GM20000 (cell line): Measurements from ENCODE around the gene STK32C.

ENCODE experiments used
- DNase-seq: peaks from one replicate; pipeline ENCODE4 v3.0.0; 2012; ENCODE audit warnings: low spot score
- TF ChIP-seq, protein P1 (sequence below): IDR thresholded peaks from 2 replicates; pipeline ENCODE4 v1.5.1; 2012; ENCODE audit warnings: mild to moderate bottlenecking, control low read depth; ENCODE audit errors: extremely low read depth, missing control alignments

STK32C gene

DNA sequence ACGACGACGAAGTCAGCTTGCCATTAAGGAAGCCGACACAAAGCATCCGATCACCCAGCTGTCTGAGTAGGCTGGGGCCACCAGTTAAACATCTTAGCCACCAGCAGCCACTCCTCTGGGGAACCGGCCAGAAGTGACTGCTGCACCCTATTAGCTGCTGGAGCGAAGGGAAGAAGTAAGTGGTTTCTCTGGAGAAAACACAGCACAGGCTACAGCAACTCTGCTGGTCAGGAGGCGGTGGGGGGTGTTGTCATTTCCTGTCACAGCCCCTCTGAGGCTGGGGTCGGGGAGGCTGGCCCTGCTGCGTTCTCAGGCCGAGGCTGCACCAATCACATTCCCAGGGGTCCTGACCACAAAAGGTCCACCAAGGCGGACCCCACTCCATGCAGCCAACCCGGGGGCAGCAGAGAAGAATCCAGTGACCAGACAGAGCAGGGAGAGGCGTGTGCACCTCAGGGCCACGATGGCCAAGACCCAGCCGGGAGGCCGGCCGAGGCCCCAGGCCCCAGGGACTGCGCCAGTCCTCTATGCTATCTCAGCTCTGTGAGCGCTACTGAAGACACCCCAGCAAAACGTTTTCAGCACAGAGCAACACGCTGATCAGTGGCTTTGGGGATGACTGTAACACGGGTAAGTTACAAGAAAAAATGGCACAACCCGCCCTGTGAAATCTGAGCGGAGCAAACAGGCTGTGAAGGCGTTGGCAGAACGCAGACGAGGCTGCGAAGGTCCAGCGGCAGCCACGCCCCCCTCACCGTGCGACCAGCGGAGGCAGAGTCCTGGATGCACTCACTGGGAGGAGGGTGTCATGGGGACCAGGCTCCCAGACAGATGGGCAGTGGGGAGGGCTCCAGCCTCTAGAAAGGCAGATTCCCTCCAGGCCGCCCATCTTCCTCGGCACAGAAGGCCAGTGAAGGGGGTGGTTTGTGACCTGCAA is 24.8 kb downstream of the STK32C start:
- TF ChIP-seq, protein P1, sequence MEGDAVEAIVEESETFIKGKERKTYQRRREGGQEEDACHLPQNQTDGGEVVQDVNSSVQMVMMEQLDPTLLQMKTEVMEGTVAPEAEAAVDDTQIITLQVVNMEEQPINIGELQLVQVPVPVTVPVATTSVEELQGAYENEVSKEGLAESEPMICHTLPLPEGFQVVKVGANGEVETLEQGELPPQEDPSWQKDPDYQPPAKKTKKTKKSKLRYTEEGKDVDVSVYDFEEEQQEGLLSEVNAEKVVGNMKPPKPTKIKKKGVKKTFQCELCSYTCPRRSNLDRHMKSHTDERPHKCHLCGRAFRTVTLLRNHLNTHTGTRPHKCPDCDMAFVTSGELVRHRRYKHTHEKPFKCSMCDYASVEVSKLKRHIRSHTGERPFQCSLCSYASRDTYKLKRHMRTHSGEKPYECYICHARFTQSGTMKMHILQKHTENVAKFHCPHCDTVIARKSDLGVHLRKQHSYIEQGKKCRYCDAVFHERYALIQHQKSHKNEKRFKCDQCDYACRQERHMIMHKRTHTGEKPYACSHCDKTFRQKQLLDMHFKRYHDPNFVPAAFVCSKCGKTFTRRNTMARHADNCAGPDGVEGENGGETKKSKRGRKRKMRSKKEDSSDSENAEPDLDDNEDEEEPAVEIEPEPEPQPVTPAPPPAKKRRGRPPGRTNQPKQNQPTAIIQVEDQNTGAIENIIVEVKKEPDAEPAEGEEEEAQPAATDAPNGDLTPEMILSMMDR: no peak
- no peak for DNase-seq

DNA sequence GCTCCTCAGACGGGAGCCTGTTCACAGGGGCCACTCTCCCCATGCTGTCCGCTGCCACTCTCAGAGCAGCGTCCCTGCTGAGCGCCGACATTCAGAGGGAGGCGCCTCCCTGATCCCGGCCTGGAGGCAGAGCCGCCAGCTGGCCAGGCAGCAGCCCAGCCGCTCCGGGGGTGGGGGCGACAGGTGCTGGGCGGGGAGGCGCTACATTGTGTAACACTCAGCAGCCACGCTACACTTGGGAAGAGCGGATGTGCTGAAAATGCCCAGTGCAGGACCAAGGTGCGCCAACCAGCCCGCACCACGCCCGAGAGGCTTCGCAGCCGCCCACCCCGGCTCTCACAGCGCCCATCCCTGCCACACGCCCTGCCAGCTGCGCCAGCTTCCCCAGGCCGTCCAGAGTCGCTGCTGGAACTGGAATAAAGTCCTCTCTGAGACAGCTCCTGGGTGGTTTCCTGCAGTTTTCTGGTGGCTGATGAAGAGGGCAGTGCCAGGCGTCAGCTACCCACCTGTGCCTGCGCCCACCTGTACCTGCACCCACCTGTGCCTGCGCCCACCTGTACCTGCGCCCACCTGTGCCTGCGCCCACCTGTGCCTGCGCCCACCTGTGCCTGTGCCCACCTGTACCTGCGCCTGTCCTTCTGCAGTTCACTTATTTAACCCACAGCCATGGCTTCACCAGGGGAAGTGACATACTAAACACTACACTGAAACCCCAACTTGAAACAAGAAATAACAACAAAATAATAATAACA is 25.7 kb downstream of the STK32C start:
- DNase-seq: no peak
- TF ChIP-seq, protein P1: no peak

DNA sequence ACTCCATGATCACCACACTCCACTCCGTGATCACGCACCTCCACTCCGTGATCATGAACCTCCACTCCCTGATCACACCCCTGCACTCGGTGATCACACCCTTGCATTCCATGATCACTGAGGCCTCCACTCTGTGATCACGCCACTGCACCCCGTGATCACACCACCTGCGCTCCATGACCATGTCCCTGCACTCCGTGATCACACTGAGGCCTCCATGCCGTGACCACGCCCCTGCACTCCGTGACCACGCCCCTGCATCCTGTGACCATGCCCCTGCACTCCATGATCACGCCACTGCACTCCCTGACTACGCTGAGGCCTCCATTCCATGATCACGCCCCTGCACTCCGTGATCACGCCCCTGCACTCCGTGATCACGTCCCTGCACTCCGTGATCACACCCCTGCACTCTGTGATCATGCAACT is 27.1 kb downstream of the STK32C start:
- TF ChIP-seq, protein P1: no peak
- no peak for DNase-seq

DNA sequence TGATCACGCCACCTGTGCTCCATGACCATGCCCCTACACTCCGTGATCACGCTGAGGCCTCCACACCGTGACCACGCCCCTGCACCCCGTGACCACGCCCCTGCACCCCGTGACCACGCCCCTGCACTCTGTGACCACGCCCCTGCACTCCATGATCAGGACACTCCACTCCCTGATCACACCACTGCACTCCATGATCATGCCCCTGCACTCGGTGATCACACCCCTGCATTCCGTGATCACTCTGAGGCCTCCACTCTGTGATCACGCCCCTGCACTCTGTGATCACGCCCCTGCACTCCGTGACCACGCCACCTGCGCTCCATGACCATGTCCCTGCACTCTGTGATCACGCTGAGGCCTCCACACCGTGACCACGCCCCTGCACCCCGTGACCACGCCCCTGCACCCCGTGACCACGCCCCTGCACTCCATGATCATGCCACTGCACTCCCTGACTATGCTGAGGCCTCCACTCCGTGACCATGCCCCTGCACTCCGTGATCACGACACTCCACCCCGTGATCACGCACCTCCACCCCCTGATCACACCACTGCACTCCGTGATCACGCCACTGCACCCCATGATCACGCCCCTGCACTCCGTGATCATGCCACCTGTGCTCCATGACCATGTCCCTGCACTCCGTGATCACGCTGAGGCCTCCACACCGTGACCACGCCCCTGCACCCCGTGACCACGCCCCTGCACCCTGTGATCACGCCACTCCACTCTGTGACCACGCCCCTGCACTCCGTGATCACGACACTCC is 27.7 kb downstream of the STK32C start:
- TF ChIP-seq, protein P1: no peak

DNA sequence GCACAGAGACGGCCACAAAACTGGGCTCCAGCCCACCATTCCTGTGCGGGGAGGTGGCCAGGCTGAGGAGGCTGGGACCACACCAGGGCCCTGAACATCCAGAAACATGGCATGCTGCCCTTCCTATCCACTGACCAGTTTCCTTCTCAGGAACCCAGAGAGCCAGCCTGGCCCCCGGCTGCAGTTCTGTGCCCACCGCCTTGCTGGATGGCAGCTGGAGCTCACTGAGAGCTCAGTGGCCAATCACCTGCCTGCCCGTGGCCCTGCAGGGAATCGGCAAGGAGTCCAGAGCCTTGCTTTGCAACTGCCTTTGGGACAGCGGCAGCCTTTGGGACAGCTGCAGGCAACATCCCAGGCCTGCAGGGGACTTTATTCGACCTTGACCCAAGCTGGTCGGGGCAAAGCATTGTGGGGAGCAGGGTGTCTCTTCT is 30.4 kb downstream of the STK32C start:
- DNase-seq: no peak
- TF ChIP-seq, protein P1: no peak

More for the DNA sequence above, 27.7 kb downstream of the STK32C start:
- DNase-seq: no peak

DNA sequence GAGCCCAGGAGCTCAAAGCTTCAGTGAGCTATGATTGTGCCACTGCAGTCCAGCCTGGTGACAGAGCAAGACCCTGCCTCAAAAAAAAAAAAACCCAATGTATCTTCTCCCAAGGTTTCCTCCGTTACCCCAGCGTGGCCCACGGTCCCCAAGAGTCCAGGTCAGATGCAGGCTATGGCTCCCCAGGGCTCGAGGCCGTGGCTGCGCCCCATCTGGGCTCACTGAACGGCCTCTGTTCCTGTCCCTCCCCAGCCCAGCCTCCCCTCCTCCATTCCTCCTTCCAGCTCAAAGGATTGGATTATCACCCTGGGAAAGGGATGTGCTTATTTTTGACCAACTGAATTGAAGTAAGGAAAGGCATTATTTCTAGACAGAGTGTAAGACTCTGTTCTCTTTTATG is 31.0 kb downstream of the STK32C start:
- TF ChIP-seq, protein P1: no peak
- DNase-seq: no peak
